ENCODE measurements around the gene ICE1. TPM values are rescaled to one million over a fixed set of nuclear protein-coding genes. Genes with fewer than 3 reads are reported as not detected.
"Not testable (repeated sequence)": the region's sequence is repeated elsewhere in the genome, so short reads cannot be mapped to it uniquely, and the experiment has no call there.

The ICE1 gene
- polyA plus RNA-seq, 4 donors = 33.1 to 40.0 (median 39.1) TPM

GRCh38 chr5:5437227-5438172 lies 15.0 kb downstream of the ICE1 start:
- no peak for DNase-seq (ENCODE audit: low read depth in 4 of 4, low spot score in 3 of 4)

GRCh38 chr5:5451863-5452262 lies 29.4 kb downstream of the ICE1 start:
- DNase-seq (ENCODE audit: low read depth in 4 of 4, low spot score in 3 of 4) = no peak

- DNase-seq (ENCODE audit: low read depth in 4 of 4, low spot score in 3 of 4) = no peak
Measured at GRCh38 chr5:5453131-5453530, 30.7 kb downstream of the ICE1 start.

- no peak for DNase-seq (ENCODE audit: low read depth in 4 of 4, low spot score in 3 of 4)
Measured at GRCh38 chr5:5454391-5454790, 31.9 kb downstream of the ICE1 start.

GRCh38 chr5:5456858-5457257 lies 34.4 kb downstream of the ICE1 start:
- no peak for DNase-seq (ENCODE audit: low read depth in 4 of 4, low spot score in 3 of 4)

- no peak for DNase-seq (ENCODE audit: low read depth in 4 of 4, low spot score in 3 of 4)
Measured at GRCh38 chr5:5460311-5460710, 37.8 kb downstream of the ICE1 start.

- no peak for DNase-seq (ENCODE audit: low read depth in 4 of 4, low spot score in 3 of 4)
Measured at GRCh38 chr5:5461012-5461411, 38.5 kb downstream of the ICE1 start.

GRCh38 chr5:5464036-5464715 lies 41.7 kb downstream of the ICE1 start:
- no peak for DNase-seq (ENCODE audit: low read depth in 4 of 4, low spot score in 3 of 4)

- DNase-seq (ENCODE audit: low read depth in 4 of 4, low spot score in 3 of 4) = no peak
Measured at GRCh38 chr5:5466227-5466626, 43.8 kb downstream of the ICE1 start.

GRCh38 chr5:5467737-5468136 lies 45.3 kb downstream of the ICE1 start:
- no peak for DNase-seq (ENCODE audit: low read depth in 4 of 4, low spot score in 3 of 4)

GRCh38 chr5:5470933-5471332 lies 48.5 kb downstream of the ICE1 start:
- no peak for DNase-seq (ENCODE audit: low read depth in 4 of 4, low spot score in 3 of 4)

- DNase-seq (ENCODE audit: low read depth in 4 of 4, low spot score in 3 of 4) = no peak
Measured at GRCh38 chr5:5473226-5473625, 50.7 kb downstream of the ICE1 start.

- no peak for DNase-seq (ENCODE audit: low read depth in 4 of 4, low spot score in 3 of 4)
Measured at GRCh38 chr5:5474961-5475360, 52.5 kb downstream of the ICE1 start.

GRCh38 chr5:5475975-5476374 lies 53.5 kb downstream of the ICE1 start:
- no peak for DNase-seq (ENCODE audit: low read depth in 4 of 4, low spot score in 3 of 4)

- DNase-seq (ENCODE audit: low read depth in 4 of 4, low spot score in 3 of 4) = not testable (repeated sequence)
Measured at GRCh38 chr5:5479578-5479977, 57.1 kb downstream of the ICE1 start.

GRCh38 chr5:5480481-5481111 lies 58.1 kb downstream of the ICE1 start:
- no peak for DNase-seq (ENCODE audit: low read depth in 4 of 4, low spot score in 3 of 4)

- DNase-seq (ENCODE audit: low read depth in 4 of 4, low spot score in 3 of 4) = no peak
Measured at GRCh38 chr5:5481206-5481605, 58.7 kb downstream of the ICE1 start.

GRCh38 chr5:5481633-5482032 lies 59.2 kb downstream of the ICE1 start:
- DNase-seq (ENCODE audit: low read depth in 4 of 4, low spot score in 3 of 4) = no peak

GRCh38 chr5:5483350-5483749 lies 60.9 kb downstream of the ICE1 start:
- no peak for DNase-seq (ENCODE audit: low read depth in 4 of 4, low spot score in 3 of 4)

- DNase-seq (ENCODE audit: low read depth in 4 of 4, low spot score in 3 of 4) = no peak
Measured at GRCh38 chr5:5483880-5484598, 61.6 kb downstream of the ICE1 start.

GRCh38 chr5:5486122-5486521 lies 63.6 kb downstream of the ICE1 start:
- DNase-seq (ENCODE audit: low read depth in 4 of 4, low spot score in 3 of 4) = no peak
